NCI-H748 (cell line): ENCODE measurements around the gene ST6GAL1.

Experiments
- DNase-seq: peaks from one replicate; lab custom pipeline; 2025; ENCODE audit not compliant: unreplicated experiment; lab: John Stamatoyannopoulos, UW

ST6GAL1 gene

GRCh38 chr3:186915806-186916796 is 14.2 kb upstream of the ST6GAL1 start:
- DNase-seq, result no peak

- DNase-seq, result no peak
Measured at GRCh38 chr3:186917512-186918312, 12.6 kb upstream of the ST6GAL1 start.

GRCh38 chr3:186920301-186920700 is 10.0 kb upstream of the ST6GAL1 start:
- no peak for DNase-seq

DNA sequence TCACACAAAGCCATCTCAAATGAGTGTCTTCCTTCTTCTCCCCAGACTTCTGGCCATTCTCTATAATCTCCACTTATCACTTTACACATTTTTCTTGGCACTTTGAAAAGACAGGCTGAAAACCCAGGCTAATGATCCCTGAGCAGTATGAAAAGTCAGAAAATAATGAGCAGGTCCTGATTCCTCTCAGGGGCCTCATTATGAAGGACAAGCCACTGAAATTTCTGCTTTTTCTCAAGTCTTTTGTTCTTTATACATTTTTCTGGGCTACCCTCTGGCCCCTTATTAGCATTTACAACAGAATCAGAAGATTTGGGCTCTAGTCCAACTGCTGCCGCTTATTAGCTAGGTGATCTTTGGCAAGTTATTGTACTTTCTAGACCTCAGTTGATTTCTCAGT is 9.5 kb upstream of the ST6GAL1 start:
- no peak for DNase-seq

- no peak for DNase-seq
Measured at GRCh38 chr3:186921578-186921977, 8.7 kb upstream of the ST6GAL1 start.

DNA sequence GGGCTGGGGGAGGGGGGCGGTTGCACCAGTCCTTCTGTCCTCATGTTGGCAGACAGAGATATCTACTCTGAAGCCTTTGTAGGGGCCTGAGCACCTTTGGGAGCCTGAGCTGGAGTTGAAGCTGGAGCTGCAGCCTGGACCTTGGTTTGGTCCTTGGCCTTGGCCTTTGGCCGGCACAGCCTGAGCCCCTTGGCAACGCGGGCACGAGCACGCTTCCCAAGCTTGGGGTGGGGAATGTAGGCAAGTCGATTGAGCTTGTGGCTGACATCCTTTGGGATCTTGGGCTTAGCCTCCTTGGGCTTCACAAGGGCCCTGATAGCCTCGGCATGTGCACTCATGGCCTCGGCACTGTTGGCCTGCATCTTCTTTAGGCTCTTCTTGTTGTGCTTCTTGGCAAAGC is 8.1 kb upstream of the ST6GAL1 start:
- no peak for DNase-seq

DNA sequence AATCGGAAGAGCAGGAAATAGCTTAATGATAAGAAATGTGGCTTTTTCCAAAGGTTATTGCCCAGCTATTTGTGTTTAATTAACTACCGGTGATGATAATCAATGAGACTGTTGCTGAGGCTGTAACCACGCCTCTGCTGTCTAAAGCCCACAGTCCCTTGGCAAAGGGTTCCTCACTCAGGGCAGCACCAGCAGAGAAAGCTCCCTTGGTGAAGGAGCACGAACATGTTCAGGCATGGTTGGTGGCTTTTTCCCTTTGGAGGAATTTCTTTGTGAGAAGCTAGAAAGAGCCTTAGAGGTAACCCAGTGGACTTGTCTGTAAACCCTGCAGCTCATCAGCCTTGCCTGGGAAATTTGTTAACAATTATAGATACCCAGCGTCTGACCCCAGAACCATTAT is 7.5 kb upstream of the ST6GAL1 start:
- no peak for DNase-seq

DNA sequence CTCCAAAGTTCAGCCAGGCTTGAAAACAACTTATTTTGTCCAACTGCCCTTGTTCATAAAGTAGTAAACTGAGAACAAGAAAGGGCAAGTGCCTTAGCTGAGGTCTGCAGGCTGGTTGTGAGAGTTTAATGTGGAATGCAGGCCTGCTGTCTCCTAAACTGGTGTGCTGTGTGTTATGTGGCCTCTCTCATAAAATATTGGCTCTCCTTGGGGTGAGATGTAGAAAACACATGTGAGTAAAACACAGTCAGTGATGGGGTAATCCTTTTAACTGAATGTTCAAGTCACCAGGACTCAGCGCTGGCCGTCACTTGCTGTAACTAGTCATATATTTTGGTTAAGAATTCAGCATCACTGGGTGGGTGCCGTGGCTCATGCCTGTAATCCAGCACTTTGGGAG is 7.1 kb upstream of the ST6GAL1 start:
- no peak for DNase-seq

GRCh38 chr3:186925826-186926225 is 4.5 kb upstream of the ST6GAL1 start:
- no peak for DNase-seq

DNA sequence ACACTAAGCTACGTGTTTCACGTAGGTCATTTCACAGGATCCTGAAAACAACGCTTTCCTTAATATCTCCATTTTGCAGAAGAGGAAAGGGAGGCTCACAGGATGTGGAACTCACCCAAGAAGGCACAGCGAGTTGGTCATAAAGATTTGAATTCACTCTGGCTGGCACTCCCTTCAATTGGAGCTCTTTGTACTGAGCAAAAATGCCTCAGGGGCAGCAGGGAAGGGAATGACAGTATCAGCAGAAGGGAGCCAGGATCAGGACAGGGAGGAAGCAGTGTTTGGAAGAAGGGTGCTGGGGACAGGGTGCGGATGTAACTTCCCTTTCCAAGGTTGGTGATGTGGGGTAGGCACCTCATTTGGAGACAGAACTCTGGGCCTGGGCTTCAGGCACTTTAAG is 1.1 kb upstream of the ST6GAL1 start:
- no peak for DNase-seq

DNA sequence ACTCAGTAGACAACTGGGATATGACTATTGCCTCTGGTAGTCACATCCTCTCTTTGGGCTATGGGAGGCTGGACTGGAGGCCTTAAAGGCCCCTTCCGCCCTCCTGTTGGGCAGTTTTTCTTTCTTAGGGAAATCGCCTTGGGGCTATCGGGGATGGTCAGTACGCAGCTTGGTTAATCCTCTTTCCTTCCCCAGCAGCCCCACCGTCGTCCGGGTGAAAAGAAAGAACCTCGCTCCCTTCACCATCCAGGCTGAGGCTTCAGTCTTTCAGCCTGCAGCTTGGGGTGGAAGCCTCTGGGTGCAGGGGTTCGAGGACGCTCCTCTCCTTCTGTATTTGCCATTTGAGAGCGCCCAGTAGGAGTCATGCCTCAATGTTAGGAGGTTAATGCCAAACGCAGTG is 641 bp upstream of the ST6GAL1 start:
- no peak for DNase-seq

GRCh38 chr3:186930641-186931531 is 560 bp downstream of the ST6GAL1 start:
- DNase-seq, result peak; percentile 28

- DNase-seq, result peak; percentile 20
Measured at GRCh38 chr3:186931532-186932280, 1.4 kb downstream of the ST6GAL1 start.

- no peak for DNase-seq
Measured at GRCh38 chr3:186932281-186933181, 2.2 kb downstream of the ST6GAL1 start.

GRCh38 chr3:186933816-186934215 is 3.5 kb downstream of the ST6GAL1 start:
- no peak for DNase-seq

GRCh38 chr3:186935133-186935532 is 4.8 kb downstream of the ST6GAL1 start:
- no peak for DNase-seq

- no peak for DNase-seq
Measured at GRCh38 chr3:186937017-186937875, 6.9 kb downstream of the ST6GAL1 start.

DNA sequence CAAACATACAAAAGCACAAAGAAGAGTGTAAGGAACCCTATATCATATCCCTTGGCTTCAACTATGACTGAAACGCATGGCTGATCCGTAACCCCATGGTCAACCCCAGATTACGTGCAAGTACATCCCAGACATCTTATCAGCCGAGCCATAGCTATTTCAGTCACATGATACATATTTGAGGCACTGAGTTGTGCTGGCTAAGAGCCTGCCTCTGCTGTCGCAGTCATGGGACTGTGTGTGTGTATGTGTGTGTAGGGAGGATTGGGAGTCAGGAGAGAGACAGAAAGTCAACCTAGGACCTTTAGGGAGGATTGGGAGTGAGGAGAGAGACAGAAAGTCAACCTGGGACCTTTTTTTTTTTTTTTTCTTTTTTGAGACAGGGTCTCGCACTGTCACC is 8.4 kb downstream of the ST6GAL1 start:
- no peak for DNase-seq
